Measurements from ENCODE around the gene PBX1.

PBX1 gene

GRCh38 chr1:164622068-164622845 lies 63.3 kb downstream of the PBX1 start:
- DNase-seq = no peak

GRCh38 chr1:164623805-164624204 lies 64.8 kb downstream of the PBX1 start:
- DNase-seq = no peak

GRCh38 chr1:164624400-164624799 lies 65.4 kb downstream of the PBX1 start:
- no peak for DNase-seq

GRCh38 chr1:164625004-164625617 lies 66.1 kb downstream of the PBX1 start:
- no peak for DNase-seq

GRCh38 chr1:164628772-164629171 lies 69.8 kb downstream of the PBX1 start:
- no peak for DNase-seq

- no peak for DNase-seq
Measured at GRCh38 chr1:164629971-164630370, 71.0 kb downstream of the PBX1 start.

GRCh38 chr1:164630626-164631396 lies 71.8 kb downstream of the PBX1 start:
- no peak for DNase-seq

- DNase-seq = no peak
Measured at GRCh38 chr1:164631751-164632150, 72.8 kb downstream of the PBX1 start.

GRCh38 chr1:164633997-164634396 lies 75.0 kb downstream of the PBX1 start:
- no peak for DNase-seq

- no peak for DNase-seq
Measured at GRCh38 chr1:164635059-164635802, 76.2 kb downstream of the PBX1 start.

- no peak for DNase-seq
Measured at GRCh38 chr1:164635803-164636731, 77.1 kb downstream of the PBX1 start.

GRCh38 chr1:164636757-164637156 lies 77.8 kb downstream of the PBX1 start:
- DNase-seq = no peak

- peak; percentile 60 for DNase-seq
Measured at GRCh38 chr1:164637461-164638375, 78.7 kb downstream of the PBX1 start.

- no peak for DNase-seq
Measured at GRCh38 chr1:164638492-164639202, 79.7 kb downstream of the PBX1 start.

GRCh38 chr1:164640686-164641352 lies 81.8 kb downstream of the PBX1 start:
- DNase-seq = peak; percentile 45

GRCh38 chr1:164641353-164641730 lies 82.4 kb downstream of the PBX1 start:
- no peak for DNase-seq

GRCh38 chr1:164643018-164643417 lies 84.0 kb downstream of the PBX1 start:
- no peak for DNase-seq

- DNase-seq = no peak
Measured at GRCh38 chr1:164644268-164644667, 85.3 kb downstream of the PBX1 start.

All from right hindlimb (tissue), 1 donor.